ENCODE results near the gene ISL2. TPM values are rescaled to one million over a fixed set of nuclear protein-coding genes. Genes with fewer than 3 reads are reported as not detected.

The ISL2 gene
- total and polyA plus RNA-seq, 5 experiments from 2014 or later = not detected

DNA sequence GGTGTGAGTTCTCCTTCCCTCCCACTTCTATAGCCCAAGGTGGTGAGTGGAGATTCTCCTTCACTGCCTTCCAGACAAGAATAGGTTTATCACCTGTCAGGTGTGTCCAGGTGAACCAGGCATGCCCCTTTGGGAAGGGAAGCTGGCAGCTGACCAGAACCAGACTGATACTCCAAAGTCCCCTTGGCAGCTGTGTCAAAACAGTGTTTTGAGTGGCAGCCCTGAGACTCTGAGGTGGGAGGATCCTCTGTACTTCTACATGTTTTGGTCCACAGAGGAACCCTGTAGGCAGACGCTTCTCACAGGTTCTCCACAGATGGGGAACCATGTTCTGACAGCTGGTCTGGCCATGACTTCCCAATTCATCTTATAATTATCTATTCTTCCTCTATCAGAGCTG, 30.1 kb downstream of the ISL2 start:
- POLR2A ChIA-PET = no interaction called here
- no peak overlapping the region for H3K27ac Mint-ChIP-seq
- no peaks in the 10 kb centered on the region for H3K9me3 Mint-ChIP-seq
- no peaks in the 10 kb centered on the region for H3K27me3 Mint-ChIP-seq
- H3K36me3 Mint-ChIP-seq = peaks cover 5 to 35% (median 25%) of the 10 kb centered on the region in 3 donors
- no peak for DNase-seq
- peaks cover 0 to 1% (median 0%) of the 10 kb centered on the region in 4 donors for H3K4me1 Mint-ChIP-seq
- H3K4me3 Mint-ChIP-seq = no peak overlapping the region
- no peak for ATAC-seq

DNA sequence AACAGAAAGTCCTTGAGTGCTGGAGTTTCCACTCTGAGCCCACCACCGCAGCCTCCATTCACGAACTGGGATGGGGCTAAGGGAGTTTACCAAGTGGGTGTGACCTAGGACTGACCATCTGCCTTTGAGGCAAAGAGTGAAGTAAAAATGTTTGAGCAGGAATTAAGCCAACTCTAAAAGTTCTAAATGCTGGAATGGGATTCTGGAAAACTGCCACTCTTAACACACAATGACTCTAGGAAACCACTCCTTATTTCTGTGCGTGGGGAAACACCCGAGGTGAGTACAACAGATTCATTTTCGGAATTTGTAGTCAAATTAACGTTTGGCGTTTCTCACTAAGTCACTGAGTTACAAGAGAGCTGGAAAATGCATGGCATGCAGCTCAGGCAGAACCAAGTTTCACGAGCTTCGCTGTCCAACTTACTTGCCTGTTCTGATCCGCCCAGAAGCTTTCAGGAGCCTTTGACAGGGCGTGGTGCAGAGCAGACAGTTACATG, 31.6 kb downstream of the ISL2 start:
- DNase-seq (no peak), ATAC-seq (no peak)
- POLR2A ChIA-PET = no interaction called here
- Mint-ChIP-seq H3K4me1 (peaks cover 0 to 1% (median 0%) of the 10 kb centered on the region in 4 donors), H3K36me3 (peaks cover 10 to 42% (median 33%) of the 10 kb centered on the region in 3 donors), H3K27ac (no peak overlapping the region), H3K27me3 (no peaks in the 10 kb centered on the region), H3K9me3 (no peaks in the 10 kb centered on the region), H3K4me3 (no peak overlapping the region)

DNA sequence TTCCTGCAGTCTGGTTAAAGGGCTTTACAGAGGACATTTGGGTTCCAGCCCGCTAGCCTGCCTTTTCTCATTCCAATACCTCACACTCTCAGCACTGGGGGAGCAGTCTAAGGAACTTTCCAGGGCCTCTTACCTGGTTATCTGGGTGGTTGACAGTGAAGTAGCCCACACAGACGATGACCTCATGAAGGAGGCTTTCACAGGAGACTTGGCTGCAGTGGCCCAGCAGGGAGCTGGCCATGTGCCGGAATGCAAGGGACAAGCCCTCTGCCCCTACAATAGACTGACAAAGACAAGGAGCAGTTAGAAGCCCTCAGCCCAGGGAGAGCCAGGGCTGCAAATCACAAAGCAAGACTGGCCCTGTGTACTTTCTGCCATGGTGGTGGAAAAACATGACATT, 39.5 kb downstream of the ISL2 start:
- ATAC-seq (no peak), DNase-seq (no peak)
- Mint-ChIP-seq H3K36me3 (peaks cover 5 to 68% (median 40%) of the 10 kb centered on the region in 3 donors), H3K27me3 (no peaks in the 10 kb centered on the region), H3K4me3 (no peak overlapping the region), H3K27ac (no peak overlapping the region), H3K4me1 (no peaks in the 10 kb centered on the region), H3K9me3 (no peaks in the 10 kb centered on the region)
- POLR2A ChIA-PET = no interaction called here

DNA sequence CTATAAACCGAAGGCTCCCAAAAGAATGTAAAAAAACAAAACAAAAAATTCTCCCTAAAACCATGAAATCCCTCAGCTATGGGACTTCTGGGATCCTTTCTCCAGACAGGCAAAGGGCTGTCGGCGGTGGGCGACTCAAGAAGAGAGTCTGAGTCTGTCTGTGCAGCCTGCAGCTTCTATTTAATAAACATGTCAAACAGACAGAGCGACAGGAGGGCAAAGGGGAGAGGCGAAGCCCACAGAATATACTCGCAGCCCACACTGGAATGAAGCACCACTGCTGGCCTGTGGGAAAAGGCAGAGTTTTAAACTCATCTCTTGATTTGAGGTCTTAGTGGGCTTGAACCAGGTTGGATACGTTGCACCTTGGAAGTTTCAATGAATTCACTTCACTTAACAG, 40.2 kb downstream of the ISL2 start:
- POLR2A ChIA-PET = no interaction called here
- Mint-ChIP-seq H3K4me3 (no peak overlapping the region), H3K4me1 (no peaks in the 10 kb centered on the region), H3K27ac (no peak overlapping the region), H3K27me3 (no peaks in the 10 kb centered on the region), H3K36me3 (peaks cover 6 to 67% (median 47%) of the 10 kb centered on the region in 3 donors), H3K9me3 (no peaks in the 10 kb centered on the region)
- no peak for DNase-seq
- no peak for ATAC-seq

DNA sequence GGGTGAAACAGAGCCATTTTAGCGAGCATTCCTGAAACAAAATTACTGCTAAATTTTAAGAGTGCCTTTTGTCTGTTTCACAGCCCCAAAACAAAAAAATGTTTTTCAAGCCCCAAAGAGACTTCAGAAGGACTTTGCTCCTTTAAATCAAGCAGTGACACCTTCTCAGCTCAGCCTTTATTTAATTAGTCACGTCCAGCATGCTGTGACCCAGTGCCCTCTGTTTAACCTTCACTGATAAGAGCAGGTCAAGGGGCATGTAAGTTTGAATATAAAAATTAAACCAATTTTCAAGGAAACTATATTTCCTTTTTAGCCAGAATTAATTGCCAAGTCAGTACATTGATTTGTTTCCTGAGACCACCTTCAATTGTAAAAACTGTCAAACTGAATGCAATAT, 40.6 kb downstream of the ISL2 start:
- ATAC-seq (no peak), DNase-seq (no peak)
- Mint-ChIP-seq H3K9me3 (no peaks in the 10 kb centered on the region), H3K4me1 (no peaks in the 10 kb centered on the region), H3K27ac (no peak overlapping the region), H3K27me3 (no peaks in the 10 kb centered on the region), H3K4me3 (no peak overlapping the region), H3K36me3 (peaks cover 6 to 63% (median 43%) of the 10 kb centered on the region in 3 donors)
- POLR2A ChIA-PET = no interaction called here

DNA sequence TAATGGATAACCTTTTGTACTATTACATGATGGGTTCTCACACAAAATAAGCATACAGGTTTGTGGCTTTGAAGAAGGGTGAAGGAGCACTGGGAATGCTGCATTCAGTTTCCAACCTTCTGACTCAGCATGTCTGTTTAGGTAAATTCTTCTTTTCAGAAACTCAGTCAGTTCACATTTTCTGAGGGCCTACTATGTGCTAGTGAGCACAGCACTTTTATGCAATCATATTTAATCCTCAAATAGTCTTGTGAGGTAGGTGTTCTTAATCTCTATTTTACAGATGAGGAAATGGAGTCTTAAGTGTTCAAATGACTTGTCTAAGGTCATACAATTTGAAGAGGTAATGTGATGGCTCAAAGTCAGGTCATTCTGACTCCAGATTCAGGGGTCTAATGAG, 41.2 kb downstream of the ISL2 start:
- H3K27me3 Mint-ChIP-seq = no peaks in the 10 kb centered on the region
- H3K4me1 Mint-ChIP-seq = no peaks in the 10 kb centered on the region
- POLR2A ChIA-PET = no interaction called here
- H3K9me3 Mint-ChIP-seq = no peaks in the 10 kb centered on the region
- H3K4me3 Mint-ChIP-seq = no peak overlapping the region
- H3K27ac Mint-ChIP-seq = no peak overlapping the region
- DNase-seq = no peak
- H3K36me3 Mint-ChIP-seq = peaks cover 4 to 57% (median 38%) of the 10 kb centered on the region in 3 donors
- no peak for ATAC-seq

DNA sequence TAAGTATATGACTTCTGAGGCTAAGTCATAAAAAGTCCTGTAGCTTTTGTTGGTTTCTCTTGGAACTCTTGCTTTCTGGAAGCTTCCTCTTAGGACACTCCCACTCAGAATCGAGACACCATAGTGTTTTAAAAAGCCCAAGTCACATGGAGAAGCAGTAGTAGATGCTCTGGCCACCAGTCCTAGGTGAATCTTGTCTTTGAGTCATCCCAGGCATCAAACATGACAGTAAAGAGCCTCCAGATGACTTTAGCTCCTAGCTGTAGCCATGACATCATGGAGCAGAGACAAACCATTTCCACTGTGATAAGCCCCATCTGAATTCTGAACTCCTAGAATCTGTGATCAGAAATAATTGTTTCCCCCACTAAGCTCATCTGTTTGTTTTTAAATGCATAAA, 42.1 kb downstream of the ISL2 start:
- DNase-seq = no peak
- Mint-ChIP-seq H3K4me1 (no peaks in the 10 kb centered on the region), H3K9me3 (no peaks in the 10 kb centered on the region), H3K27me3 (no peaks in the 10 kb centered on the region), H3K36me3 (peaks cover 4 to 48% (median 33%) of the 10 kb centered on the region in 3 donors), H3K27ac (no peak overlapping the region), H3K4me3 (no peak overlapping the region)
- POLR2A ChIA-PET = interaction anchor here (0.6 kb wide), 1 partner anchor 1476 kb away, joined by 3 read pairs; no protein-coding TSS in a partner anchor
- no peak for ATAC-seq

DNA sequence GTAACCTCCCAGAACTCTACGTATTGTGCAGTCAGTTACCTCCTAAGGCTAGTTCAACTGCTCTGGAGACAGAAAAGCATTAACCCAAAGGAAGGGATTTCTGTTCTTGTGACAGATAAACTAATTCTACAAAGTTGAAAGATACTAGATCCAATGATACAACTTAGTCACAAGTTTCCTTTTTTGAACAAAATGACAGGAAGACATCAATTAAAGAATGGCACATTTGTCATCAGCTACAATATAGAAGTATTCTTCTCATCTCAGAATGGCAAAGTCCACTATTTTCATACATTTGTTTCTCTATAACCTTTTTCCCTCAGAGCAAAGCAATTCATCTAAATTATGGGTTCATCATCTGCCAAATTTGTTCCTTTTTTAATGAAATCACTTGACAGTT, 43.7 kb downstream of the ISL2 start:
- H3K4me3 Mint-ChIP-seq = no peak overlapping the region

DNA sequence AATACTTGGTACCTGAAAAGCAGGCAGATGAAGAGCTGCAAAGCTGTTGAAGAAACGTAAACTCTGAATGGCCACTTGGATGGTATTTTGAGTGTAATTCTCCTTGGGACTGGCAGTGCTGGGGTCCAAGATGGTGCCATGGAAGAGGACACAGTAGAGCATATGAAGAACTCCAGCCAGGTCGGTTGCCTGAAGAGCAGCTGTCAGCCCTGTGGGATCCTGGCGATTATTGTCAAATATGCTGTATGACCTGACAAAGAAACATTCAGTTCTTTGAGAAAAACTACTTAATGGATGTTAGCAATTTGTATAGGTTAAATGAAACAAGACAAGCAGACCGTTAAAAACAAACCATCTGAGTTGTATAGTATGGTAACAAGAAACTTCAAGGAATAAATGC, 44.8 kb downstream of the ISL2 start:
- DNase-seq (no peak), ATAC-seq (no peak)
- Mint-ChIP-seq H3K27me3 (no peaks in the 10 kb centered on the region), H3K4me1 (peaks cover 0 to under 1% (median 0%) of the 10 kb centered on the region in 4 donors), H3K27ac (no peak overlapping the region), H3K9me3 (no peaks in the 10 kb centered on the region), H3K4me3 (no peak overlapping the region), H3K36me3 (peaks cover 7 to 36% (median 34%) of the 10 kb centered on the region in 3 donors)
- POLR2A ChIA-PET = no interaction called here

More for the DNA sequence above, 43.7 kb downstream of the ISL2 start:
- no peak overlapping the region for H3K27ac Mint-ChIP-seq
- H3K9me3 Mint-ChIP-seq = no peaks in the 10 kb centered on the region
- no peak for DNase-seq
- POLR2A ChIA-PET = no interaction called here
- H3K27me3 Mint-ChIP-seq = no peaks in the 10 kb centered on the region
- no peaks in the 10 kb centered on the region for H3K4me1 Mint-ChIP-seq
- H3K36me3 Mint-ChIP-seq = peaks cover 4 to 40% (median 35%) of the 10 kb centered on the region in 3 donors
- no peak for ATAC-seq

DNA sequence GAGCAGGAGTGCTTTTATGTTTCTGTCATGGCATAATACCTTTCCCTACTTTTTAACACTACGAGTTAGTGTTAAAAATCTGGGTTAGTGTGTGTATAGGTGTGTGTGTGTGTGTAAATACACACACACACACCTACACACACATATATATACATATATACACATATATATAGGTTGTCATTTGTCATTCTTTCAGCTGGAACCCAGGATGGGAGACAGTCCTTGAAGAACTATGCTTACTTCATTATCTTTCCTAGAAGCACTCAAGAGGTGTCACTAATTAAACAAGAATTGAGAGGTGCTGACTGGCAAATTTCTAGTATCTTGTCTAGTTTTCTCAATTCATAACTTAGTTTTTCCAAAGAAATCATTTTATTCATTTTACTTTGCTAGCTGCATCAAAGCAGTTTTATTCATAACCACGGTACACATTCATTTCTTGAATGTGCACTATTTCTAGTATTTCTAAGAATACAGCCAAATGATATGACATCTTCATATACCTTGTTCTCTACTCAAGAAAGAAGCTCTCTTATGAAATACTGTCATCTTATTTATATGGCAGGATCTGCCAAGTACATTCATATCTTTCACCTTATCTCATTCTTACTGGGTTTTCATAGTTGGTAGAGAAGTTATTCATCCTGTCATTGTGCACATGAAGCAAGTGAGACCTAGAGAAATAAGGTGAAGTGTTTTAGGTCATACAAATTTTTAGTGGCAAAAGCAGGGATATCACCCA, 46.6 kb downstream of the ISL2 start:
- POLR2A ChIA-PET = no interaction called here
- H3K9me3 Mint-ChIP-seq = no peaks in the 10 kb centered on the region
- no peaks in the 10 kb centered on the region for H3K27me3 Mint-ChIP-seq
- no peak overlapping the region for H3K4me3 Mint-ChIP-seq
- no peak for ATAC-seq
- peaks cover 22 to 48% (median 41%) of the 10 kb centered on the region in 3 donors for H3K36me3 Mint-ChIP-seq
- H3K4me1 Mint-ChIP-seq = peaks cover 0 to 7% (median 0%) of the 10 kb centered on the region in 4 donors
- H3K27ac Mint-ChIP-seq = no peak overlapping the region
- DNase-seq = no peak

DNA sequence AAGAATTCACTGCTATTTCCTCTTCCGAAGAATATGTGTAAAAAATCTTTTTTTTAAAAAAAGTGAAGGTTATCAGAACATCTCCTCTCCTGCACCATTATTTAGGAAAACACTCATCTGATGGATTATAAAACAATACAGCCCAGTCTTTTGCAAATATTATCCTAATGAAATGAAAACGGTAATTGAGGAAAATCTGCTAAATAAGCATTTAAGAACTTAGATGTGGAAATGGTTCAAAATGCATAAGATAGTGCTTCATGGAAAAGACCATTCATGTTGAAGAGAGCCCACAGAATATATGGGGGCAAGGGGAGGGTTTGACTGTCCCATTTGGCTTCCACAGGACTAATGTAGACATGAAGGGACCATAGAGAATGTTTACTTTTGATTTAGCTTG, 47.8 kb downstream of the ISL2 start:
- Mint-ChIP-seq H3K27me3 (no peaks in the 10 kb centered on the region), H3K36me3 (peaks cover 22 to 47% (median 39%) of the 10 kb centered on the region in 3 donors), H3K27ac (no peak overlapping the region), H3K9me3 (no peaks in the 10 kb centered on the region), H3K4me1 (peaks cover 0 to 7% (median 0%) of the 10 kb centered on the region in 4 donors), H3K4me3 (no peak overlapping the region)
- DNase-seq (no peak), ATAC-seq (no peak)
- POLR2A ChIA-PET = no interaction called here

DNA sequence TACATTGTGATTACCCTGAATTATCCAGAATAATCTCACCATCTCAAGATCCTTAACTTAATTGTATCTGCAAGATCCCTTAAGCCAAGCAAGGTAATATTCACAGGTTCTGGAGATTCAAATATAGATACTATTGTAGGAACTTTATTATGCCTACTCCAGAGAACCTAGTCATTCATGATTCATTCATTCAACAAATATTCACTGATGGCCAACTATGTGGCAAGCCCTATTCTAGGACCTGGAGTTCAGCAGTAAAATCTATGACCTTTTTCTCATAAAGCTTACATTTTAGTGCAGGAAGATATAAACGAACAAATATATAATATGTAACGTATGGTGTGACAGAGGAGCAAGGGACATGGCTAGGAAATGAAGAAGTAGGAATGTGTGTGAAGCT, 49.6 kb downstream of the ISL2 start:
- H3K4me3 Mint-ChIP-seq = no peak overlapping the region
- H3K4me1 Mint-ChIP-seq = peaks cover 0 to 7% (median 0%) of the 10 kb centered on the region in 4 donors
- no peak overlapping the region for H3K27ac Mint-ChIP-seq
- H3K36me3 Mint-ChIP-seq = peaks cover 22 to 37% (median 32%) of the 10 kb centered on the region in 3 donors
- ATAC-seq (no peak), DNase-seq (no peak)
- H3K27me3 Mint-ChIP-seq = no peaks in the 10 kb centered on the region
- POLR2A ChIA-PET = no interaction called here
- no peaks in the 10 kb centered on the region for H3K9me3 Mint-ChIP-seq

DNA sequence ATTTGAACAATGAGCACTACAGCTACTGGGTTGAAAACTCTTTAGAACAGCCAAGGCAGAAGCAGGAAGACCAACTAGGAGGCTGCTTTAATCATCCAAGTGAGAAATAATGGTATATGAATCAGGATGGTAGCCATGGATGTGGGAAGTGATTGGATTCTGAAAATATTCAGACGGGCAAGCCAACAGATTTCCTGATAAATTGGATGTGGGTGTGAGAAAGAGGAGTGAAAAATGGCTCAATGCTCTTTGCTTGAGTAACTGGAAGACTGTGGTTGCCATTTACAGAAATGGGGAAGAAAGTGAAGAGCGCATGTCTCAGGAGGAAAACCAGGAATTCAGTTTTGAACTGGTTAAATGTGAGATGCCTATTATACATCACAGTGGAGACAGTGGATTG, 50.4 kb downstream of the ISL2 start:
- Mint-ChIP-seq H3K4me3 (no peak overlapping the region), H3K27me3 (no peaks in the 10 kb centered on the region), H3K36me3 (peaks cover 20 to 37% (median 26%) of the 10 kb centered on the region in 3 donors), H3K4me1 (peaks cover 0 to 7% (median 0%) of the 10 kb centered on the region in 4 donors), H3K9me3 (no peaks in the 10 kb centered on the region), H3K27ac (no peak overlapping the region)
- POLR2A ChIA-PET = no interaction called here
- DNase-seq = no peak
- no peak for ATAC-seq

DNA sequence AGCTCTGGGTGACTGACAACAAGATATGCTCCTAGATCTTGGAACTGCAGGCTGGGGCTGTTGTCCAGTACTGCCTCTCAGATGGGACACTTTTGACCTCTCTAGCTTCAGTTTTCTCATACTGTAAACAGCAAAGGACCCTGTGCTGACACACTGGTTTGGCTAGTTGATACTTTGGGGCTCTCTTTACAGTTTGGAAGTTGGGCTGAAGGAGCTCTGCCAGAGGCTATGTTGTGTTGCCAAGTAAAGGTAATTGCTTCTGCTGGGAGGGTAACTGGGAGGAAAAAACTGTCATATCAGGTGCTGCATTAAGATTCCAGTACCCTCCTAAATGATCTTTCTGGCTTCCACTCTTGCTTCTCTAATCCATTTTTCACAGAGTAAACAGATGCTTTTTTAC, 54.0 kb downstream of the ISL2 start:
- H3K4me3 Mint-ChIP-seq = no peak overlapping the region
- H3K27me3 Mint-ChIP-seq = no peaks in the 10 kb centered on the region
- POLR2A ChIA-PET = no interaction called here
- no peak for ATAC-seq
- H3K9me3 Mint-ChIP-seq = no peaks in the 10 kb centered on the region
- H3K36me3 Mint-ChIP-seq = peaks cover 18 to 45% (median 26%) of the 10 kb centered on the region in 3 donors
- no peak overlapping the region for H3K27ac Mint-ChIP-seq
- DNase-seq = no peak
- peaks cover 0 to 7% (median 0%) of the 10 kb centered on the region in 4 donors for H3K4me1 Mint-ChIP-seq

Data from naive thymus-derived CD8-positive, alpha-beta T cell (primary cell).